Measurements from ENCODE around the gene AOPEP. TPM values are rescaled to one million over a fixed set of nuclear protein-coding genes. Genes with fewer than 3 reads are reported as not detected.

Gene AOPEP
- polyA plus RNA-seq, 1 of the 3 experiments (the other 2 are of a cell fraction) = 54.6 TPM

- no peaks in the 10 kb centered on the region for H4K20me1 ChIP-seq (ENCODE audit: insufficient read depth)
- ChIA-PET CTCF (interaction anchor here (1.0 to 4.1 kb wide), 11 partner anchors 11 to 1512 kb away, joined by 3 to 19 read pairs (median 4); no protein-coding TSS in a partner anchor), POLR2A (interaction anchor here (0.6 to 2.6 kb wide), 7 partner anchors 11 to 1714 kb away, joined by 3 to 16 read pairs (median 4); partner anchors contain the start of gene AOPEP)
- H3K4me2 ChIP-seq = no peak overlapping the region
- H3K79me2 ChIP-seq (ENCODE audit: insufficient read depth) = no peaks in the 10 kb centered on the region
- H3K9ac ChIP-seq = no peak overlapping the region
- H3K9me2 ChIP-seq = no peaks in the 10 kb centered on the region
- H3K27ac ChIP-seq (ENCODE audit: low read depth in 2 of 2, low read length in 1 of 2) = peak overlapping the region; percentile 38 to 98; a peak in 3 of 4 replicates
- TF ChIP-seq RAD21 (IDR thresholded peaks at IDR 0.05; ENCODE audit: low read length) (0 out of 2 replicates have a peak, but pooled peaks have one; percentile 8), RXRA (IDR thresholded peaks at IDR 0.05; ENCODE audit: borderline replicate concordance, low read depth) (no peak), TAF1 (IDR thresholded peaks at IDR 0.05; ENCODE audit: borderline replicate concordance, low read depth, low read length) (no peak), EP300 (IDR thresholded peaks at IDR 0.05; ENCODE audit: borderline replicate concordance in 1 of 2, low read depth in 1 of 2, low read length in 1 of 2) (peak in 1 of 2 experiments; percentile 78; a peak in 2 of 4 replicates), GATA2 (CRISPR knock-in tag; IDR thresholded peaks at IDR 0.05) (peak; percentile 45; the same call in 1 of the 2 replicates)
- H3F3A ChIP-seq (replicated peaks; ENCODE audit: insufficient read depth) = no peaks in the 10 kb centered on the region
- DNase-seq = peak; percentile 74
- 37% methylated on average over 7 of the region's 7 CpGs for WGBS (ENCODE audit: low lambda C conversion rate)
- H3K4me1 ChIP-seq (ENCODE audit: control insufficient read depth in 1 of 2, insufficient read depth in 2 of 2, low read depth in 1 of 2, low read length in 1 of 2) = peaks cover 0 to 22% of the 10 kb centered on the region in 2 experiments; a peak in 2 of 4 replicates
- H2AFZ ChIP-seq (ENCODE audit: low read depth) = no peak overlapping the region
- no peaks in the 10 kb centered on the region for H3K27me3 ChIP-seq (ENCODE audit: insufficient read depth)
- H3K36me3 ChIP-seq (replicated peaks in 1 of 2; ENCODE audit: control insufficient read depth in 1 of 2, insufficient read depth in 2 of 2, low read length in 1 of 2) = no peaks in the 10 kb centered on the region
- no peak overlapping the region; a peak in 1 of 4 replicates for H3K4me3 ChIP-seq (ENCODE audit: low read depth in 2 of 2, low read length in 1 of 2)
- no peaks in the 10 kb centered on the region for H3K9me3 ChIP-seq
Measured at GRCh38 chr9:94705162-94705702, 21.3 kb upstream of the AOPEP start.

GRCh38 chr9:94706922-94707321 lies 19.6 kb upstream of the AOPEP start:
- Histone ChIP-seq H3K27ac (ENCODE audit: low read depth in 2 of 2, low read length in 1 of 2) (peak overlapping the region in 1 of 2 experiments; percentile 98; a peak in 3 of 4 replicates), H3K79me2 (ENCODE audit: insufficient read depth) (no peaks in the 10 kb centered on the region), H3K36me3 (replicated peaks in 1 of 2; ENCODE audit: control insufficient read depth in 1 of 2, insufficient read depth in 2 of 2, low read length in 1 of 2) (no peaks in the 10 kb centered on the region), H3K9me3 (no peaks in the 10 kb centered on the region), H3K4me1 (ENCODE audit: control insufficient read depth in 1 of 2, insufficient read depth in 2 of 2, low read depth in 1 of 2, low read length in 1 of 2) (peaks cover 0 to 22% of the 10 kb centered on the region in 2 experiments; a peak in 2 of 4 replicates), H3K4me2 (no peak overlapping the region), H3K27me3 (ENCODE audit: insufficient read depth) (no peaks in the 10 kb centered on the region; the same call in 1 of the 2 replicates), H3K9me2 (no peaks in the 10 kb centered on the region), H3K4me3 (ENCODE audit: low read depth in 2 of 2, low read length in 1 of 2) (no peak overlapping the region), H2AFZ (ENCODE audit: low read depth) (no peak overlapping the region), H3K9ac (no peak overlapping the region), H3F3A (replicated peaks; ENCODE audit: insufficient read depth) (no peaks in the 10 kb centered on the region), H4K20me1 (ENCODE audit: insufficient read depth) (no peaks in the 10 kb centered on the region)
- no peak for DNase-seq
- POLR2A ChIA-PET = interaction anchor here (2.6 kb wide), 1 partner anchor 74 kb away, joined by 16 read pairs; no protein-coding TSS in a partner anchor
- 92% methylated on average over 5 of the region's 5 CpGs for WGBS (ENCODE audit: low lambda C conversion rate)
- CTCF ChIA-PET = interaction anchor here (3.5 to 4.1 kb wide), 2 partner anchors 421 to 425 kb away, joined by 10 to 16 read pairs; no protein-coding TSS in a partner anchor
- no peak for TF ChIP-seq GABPA (IDR thresholded peaks at IDR 0.05; ENCODE audit: low read depth)
- no peak for TF ChIP-seq USF2 (IDR thresholded peaks at IDR 0.05; ENCODE audit: borderline replicate concordance, low read depth, low read length)
- TF ChIP-seq RXRA (IDR thresholded peaks at IDR 0.05; ENCODE audit: borderline replicate concordance, low read depth) = no peak
- no peak for TF ChIP-seq EP300 (IDR thresholded peaks at IDR 0.05; ENCODE audit: borderline replicate concordance in 1 of 2, low read depth in 1 of 2, low read length in 1 of 2)
- TF ChIP-seq TEAD4 (IDR thresholded peaks at IDR 0.05; ENCODE audit: borderline replicate concordance, insufficient read depth) = no peak
- TF ChIP-seq CHD2 (IDR thresholded peaks at IDR 0.05; ENCODE audit: low read length, partially characterized antibody) = no peak
- TF ChIP-seq RFX5 (IDR thresholded peaks at IDR 0.05; ENCODE audit: low read length) = no peak
- no peak for TF ChIP-seq TAF1 (IDR thresholded peaks at IDR 0.05; ENCODE audit: borderline replicate concordance, low read depth, low read length)
- TF ChIP-seq TCF12 (IDR thresholded peaks at IDR 0.05) = no peak
- no peak for TF ChIP-seq YY1 (IDR thresholded peaks at IDR 0.05; ENCODE audit: low read depth)
- no peak for TF ChIP-seq MXI1 (IDR thresholded peaks at IDR 0.05; ENCODE audit: low read depth, low read length)
- no peak for TF ChIP-seq JUND (IDR thresholded peaks at IDR 0.05)
- no peak for TF ChIP-seq USF1 (IDR thresholded peaks at IDR 0.05; ENCODE audit: borderline replicate concordance, low read depth)
- no peak for TF ChIP-seq RAD21 (IDR thresholded peaks at IDR 0.05; ENCODE audit: low read length)
